HG03039 (cell line): ENCODE results near the gene RHBDF2.

Source experiments
- ATAC-seq: cut with Tn5 transposase; IDR thresholded peaks from one replicate; pipeline ENCODE4 v1.9.1; 2021; ENCODE audit warnings: mild to moderate bottlenecking, moderate library complexity; ENCODE audit not compliant: unreplicated experiment

Gene RHBDF2

DNA sequence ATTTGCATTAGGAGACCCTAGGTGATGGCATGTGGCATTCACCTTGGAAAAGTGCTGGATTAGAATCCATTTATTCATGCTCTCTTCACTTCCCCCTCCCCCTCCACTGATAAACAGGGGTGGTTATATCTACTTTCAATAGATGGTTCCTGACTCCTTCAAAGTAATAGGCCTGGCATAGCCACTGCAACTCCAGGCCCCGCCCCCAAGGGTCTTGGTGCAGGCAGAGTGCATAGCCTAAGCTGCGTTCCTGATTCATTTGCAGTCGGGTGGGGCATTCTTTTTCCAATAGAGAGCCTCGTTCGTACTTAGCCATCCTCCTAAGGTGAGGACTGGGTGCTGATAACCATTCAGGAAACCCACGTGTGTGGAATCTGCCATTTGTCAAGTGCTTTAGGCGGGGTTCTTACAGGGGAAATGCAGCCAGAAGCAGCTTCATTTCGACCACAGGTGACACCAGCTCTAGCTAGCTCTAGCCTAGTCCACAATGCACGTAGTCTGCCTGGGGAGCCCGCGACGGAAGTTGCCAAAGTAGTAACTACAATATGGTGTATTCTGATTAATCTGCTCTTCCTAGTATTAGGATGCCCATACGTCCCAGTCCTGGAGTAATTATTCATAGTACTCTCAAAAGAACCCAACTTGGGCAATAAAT lies 59.4 kb downstream of the RHBDF2 start:
- no peak for ATAC-seq

DNA sequence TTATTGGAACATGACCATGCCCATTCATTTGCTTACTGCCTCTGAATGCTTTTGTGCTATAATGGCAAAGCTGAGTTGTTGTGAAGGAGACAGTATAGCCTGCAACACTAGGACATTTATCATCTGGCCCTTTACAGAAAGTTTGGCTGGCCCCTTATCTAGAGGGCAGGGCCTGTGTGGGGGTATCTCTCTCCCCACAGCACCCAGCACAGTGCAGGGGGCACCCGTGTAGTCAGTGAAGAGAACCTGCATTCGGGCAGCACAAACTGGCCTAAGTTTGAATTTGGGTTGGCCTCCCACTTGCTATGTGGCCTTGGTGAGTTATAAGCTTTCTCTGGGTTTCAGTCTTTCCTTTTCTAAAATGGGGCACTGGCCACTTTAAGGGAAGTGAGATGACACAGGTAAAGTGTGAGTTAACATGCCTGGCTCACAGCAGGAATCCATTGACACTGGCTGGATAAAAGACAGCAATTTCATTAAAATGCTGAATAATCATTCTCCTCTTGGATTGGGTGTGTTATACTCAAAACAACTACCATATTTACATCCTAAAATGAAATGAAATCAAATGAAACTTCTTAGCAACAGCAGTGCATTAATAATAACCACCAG lies 60.4 kb downstream of the RHBDF2 start:
- ATAC-seq = no peak

DNA sequence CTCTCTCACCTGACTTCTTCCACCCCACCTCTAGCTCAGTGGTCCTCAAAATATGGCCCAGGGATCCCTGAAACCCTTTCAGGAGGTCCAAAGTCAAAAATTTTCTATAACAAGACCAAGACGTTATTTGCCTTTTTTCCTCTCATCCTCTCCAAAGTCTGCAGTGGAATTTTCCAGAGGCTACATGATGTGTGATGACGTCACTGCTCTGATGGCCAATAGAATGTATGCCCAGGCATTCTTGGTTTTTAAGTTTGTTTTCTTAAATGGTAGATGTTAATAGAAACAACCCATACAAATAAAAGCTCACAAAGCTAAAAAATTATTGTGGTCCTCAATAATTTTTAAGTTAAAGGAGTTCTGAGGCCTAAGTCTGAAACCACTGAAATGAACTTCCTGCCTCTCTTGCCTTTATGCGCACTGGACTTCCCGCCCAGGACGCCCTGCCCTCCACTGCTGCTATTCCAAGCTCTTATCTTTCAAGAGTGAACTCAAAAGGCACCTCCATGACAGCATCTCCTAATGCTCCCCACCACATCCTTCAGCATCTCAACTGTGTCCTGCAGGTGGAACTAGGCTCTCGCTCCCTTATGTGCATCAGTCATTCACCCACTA lies 61.8 kb downstream of the RHBDF2 start:
- ATAC-seq = no peak

DNA sequence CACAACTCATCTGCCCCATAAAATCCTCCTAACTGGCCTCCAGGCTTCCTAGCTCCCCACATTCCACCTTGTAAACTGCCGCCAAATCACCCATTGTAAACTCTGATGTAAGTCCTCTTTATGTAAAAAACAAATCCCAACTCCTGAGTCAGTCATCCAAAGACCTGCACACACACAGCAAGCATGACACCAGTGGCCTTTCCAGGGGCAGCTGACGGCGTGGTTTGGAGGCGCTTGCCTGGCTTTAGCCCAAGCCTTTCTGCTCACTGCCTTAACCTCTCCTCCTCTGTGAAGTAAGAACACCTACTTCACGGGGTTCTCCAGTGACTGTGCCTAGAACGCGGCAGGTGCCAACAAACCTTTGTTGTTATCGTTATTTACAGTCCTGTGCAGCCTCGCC lies 62.3 kb downstream of the RHBDF2 start:
- no peak for ATAC-seq

DNA sequence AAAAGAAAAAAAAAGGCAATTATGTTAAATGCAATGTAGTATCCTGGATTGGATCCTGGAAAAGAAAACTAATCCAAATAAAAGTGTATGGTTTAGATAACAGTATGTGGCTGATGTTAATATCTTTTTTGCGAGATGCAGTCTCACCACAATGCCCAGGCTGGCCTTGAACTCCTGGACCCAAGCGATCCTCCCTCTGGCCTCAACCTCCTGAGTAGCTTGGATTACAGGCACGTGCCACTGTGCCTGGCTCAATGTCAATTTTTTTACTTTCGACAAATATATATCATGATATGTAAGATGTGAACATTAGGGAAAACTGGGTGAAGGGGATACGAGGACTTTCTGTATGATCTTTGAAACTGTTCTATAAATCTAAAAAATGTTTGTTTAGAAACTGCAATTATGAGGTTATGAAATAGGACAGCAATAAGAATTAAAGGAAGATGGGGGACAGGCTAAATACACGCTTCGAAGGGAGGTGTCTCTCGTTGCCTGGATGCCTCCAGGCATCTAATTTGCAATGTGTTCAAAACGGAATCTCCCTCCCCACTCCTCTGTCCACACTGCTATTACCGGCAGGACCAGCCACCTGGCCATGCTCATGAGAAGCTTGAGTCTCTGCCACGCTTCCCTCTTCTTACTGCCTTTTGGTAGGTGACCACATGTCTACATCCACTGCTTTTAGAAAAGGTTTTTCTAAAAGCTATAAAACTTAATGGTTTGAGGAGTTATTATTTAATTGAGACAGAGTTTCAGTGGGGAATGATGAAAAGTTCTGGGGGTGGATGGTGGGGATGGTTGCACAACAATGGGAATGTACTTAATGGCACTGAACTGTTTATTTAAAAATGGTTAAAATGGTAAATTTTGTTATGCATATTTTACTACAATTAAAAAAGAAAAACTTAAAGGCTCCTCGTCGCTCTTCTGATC lies 63.5 kb downstream of the RHBDF2 start:
- no peak for ATAC-seq

DNA sequence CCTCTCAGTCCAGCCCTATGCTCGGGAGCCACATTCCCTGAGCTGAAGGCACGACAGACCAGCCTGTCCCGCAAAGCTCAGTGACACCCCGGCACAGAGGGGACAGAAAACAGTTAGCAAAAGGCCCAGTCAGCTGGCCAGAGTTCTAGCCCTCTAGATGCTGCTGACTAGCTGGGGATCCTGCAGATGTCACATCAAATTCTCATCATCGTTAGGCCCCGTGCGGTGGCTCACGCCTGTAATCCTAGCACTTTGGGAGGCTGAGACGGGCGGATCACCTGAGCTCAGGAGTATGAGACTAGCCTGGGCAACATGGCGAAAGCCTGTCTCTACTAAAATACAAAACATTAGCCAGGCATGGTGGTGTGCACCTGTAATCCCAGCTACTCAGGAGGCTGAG lies 65.5 kb downstream of the RHBDF2 start:
- no peak for ATAC-seq

DNA sequence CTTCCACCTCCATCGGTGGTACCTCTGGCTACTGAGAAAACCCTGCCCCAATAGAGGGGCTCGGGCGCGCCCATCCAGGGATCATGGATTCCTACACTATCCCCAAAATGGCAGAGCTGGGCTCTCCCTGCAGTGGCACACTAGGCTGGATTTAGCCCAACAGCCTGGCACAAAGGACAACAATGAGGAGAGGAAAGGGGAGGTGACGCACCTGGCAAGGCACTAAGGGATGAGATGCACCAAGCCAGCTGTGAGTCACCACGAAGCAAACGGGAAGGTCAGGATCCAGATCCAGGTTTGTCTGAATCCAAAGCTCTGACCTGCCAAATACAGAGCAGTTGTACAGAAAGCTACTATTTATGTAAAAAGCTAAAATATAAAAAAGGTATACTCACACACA lies 66.4 kb downstream of the RHBDF2 start:
- no peak for ATAC-seq

DNA sequence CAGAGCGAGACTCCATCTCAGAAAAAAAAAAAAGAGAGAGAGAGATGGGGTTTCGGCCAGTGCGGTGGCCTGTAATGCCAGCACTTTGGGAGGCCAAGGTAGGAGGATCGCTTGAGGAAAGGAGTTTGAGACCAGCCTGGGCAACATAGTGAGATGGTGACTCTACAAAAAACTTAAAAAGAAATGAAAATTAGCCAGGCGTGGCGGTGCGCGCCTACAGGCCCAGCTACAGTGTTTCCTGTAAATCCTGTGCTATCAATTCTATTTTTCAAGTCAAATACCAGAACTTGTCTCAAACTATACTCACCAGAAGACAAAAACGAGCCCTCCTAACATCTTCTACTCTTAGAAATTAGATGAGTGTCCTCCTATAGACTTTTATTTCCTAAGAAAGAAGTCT lies 67.5 kb downstream of the RHBDF2 start:
- no peak for ATAC-seq

DNA sequence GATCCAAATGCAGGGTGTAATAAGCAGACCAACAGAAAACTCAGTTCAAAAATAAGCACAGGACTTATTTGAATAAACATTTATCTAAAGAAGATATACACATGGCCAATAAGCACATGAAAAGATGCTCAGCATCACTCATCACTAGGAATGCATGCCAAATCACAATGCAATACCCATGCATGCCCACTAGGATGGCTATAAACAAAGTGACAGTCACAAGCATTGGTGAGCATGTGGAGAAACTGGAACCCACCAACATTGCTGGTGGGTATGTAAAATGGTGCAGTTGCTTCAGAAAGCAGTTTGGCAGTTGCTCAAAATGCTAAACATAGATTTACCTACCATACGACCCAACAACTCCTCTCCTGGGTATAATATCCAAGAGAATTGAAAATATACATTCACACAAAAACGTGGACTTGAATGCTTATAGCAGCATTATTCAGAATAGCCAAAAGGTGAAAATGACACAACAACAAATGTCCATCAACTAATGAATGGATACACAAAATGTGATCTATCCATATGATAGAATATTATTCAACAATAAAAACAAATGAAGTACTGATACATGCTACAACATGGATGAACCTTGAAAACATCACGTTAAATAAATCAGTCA lies 68.4 kb downstream of the RHBDF2 start:
- ATAC-seq = no peak

DNA sequence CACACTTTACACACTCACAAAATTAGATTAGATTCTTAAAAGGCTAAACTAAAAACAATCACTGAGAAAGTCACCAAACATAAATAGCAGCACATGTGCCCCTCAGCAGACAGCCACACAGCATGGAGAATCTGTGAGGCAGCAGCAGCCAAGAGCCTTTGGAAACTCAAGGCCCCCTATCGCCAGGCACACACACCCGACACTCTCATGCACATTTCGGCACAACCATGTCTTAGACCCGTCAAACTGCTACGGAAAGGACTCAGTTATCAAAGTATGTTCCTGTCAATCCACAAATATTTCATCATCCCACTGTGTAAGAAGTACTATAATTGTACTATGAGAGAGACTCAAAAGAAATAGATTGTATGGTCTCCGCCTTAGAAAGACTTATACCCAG lies 69.2 kb downstream of the RHBDF2 start:
- ATAC-seq = no peak

DNA sequence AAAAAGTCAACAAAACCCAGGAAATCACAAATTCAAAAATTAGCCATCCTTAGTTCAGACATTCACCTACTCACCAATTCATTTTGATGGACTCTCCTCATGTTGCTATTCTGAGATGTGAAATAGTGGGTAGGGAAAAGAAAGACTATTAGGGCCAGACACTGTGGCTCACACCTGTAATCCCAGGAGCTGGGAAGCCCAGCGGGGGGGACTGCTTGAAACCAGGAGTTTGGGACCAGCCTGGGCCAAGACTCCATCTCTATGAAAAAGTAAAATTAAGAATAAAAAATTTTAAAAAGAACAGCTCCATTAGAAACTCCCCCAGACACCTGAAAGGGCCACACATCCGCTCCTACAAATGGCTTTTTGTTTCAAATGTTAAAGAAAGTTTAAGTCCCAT lies 69.7 kb downstream of the RHBDF2 start:
- no peak for ATAC-seq

DNA sequence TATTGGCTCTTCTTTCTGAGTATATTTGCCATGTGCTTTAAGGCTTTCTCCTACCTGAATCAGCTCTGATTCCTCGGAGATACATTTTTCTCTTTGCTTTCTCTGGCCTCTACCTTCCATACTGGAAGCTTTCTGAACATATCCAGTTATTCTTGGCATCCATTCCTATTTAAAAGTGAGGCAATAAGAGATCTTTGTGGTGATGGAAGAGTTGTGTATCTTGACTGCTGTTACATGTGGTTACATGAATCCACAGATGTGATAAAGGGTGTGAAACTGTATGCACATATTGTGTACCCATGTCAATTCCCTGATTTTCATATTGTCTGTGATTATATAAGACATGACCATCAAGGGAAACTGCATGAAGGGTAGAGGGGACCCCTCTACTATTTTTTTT lies 72.7 kb downstream of the RHBDF2 start:
- ATAC-seq = no peak

DNA sequence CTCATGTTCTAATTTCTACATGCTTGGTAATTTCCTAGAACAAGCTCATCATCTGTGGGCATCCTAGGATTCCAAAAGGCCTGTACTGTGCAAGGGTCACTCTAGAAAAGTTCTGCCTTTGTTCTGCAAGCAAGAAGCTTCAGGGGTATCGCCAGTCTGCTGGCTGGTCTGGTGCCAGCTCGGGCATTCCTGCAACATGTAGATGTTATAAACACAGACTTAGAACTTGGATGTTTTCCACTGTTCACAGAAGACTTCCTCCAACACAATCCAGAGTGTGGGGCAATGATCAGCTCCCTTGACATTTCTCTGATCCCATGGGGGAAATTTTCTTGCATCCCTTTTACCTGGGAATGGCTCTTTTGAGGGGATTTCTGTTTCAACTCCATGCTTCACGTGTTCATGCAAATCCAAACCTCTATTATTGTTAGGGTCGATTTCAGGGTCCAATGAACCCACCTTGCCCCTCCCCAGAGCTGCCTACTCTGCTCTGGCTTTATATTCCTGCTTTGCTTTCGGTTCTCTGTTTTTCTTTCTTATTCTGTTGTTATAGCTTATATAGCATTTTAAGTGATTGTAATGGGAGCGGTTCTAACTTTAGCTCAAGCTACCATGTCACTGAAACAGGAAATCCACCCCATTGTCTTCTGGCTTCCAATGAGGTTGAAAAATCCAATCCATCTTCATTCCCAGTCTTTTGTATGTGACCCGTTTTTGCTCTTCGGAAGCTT lies 73.6 kb downstream of the RHBDF2 start:
- ATAC-seq = no peak

DNA sequence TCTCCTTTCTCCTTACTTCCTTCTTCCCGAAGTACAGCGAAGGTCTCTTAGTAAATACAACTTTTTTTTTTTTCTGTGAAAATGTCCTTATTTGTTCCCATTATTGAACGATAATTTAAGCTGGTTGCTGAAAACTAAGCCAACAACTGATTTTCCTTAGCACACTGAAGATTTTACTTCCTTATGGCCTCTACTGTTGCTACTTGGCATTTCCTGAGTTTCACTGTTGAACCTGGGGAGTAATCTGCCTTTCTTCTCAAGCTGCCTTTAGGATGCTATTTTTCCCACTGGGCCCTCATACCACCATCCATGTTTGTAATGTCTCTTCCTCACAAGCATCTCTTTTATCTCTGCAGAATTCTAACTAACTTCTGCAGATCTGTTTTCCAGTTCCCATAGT lies 74.4 kb downstream of the RHBDF2 start:
- no peak for ATAC-seq

DNA sequence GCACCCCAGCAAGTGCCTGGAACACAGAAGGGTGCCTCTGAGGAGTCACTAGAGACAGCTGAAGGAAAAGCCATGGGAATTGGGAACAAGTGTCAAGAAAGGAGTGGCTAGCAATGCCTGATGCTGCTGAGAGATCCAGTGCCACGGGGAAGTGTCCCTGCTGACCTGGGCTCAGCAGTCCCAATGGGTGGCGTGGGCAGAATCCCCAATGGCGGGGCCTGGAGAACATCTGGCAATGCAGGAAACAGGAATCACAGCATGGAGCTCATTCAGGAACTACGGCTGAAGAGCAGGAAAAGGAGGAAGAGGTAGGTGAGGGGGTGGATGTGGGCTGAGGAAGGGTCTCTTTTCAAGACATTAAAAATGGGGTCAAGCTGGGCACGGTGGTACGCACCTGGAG lies 78.4 kb downstream of the RHBDF2 start:
- ATAC-seq = no peak

DNA sequence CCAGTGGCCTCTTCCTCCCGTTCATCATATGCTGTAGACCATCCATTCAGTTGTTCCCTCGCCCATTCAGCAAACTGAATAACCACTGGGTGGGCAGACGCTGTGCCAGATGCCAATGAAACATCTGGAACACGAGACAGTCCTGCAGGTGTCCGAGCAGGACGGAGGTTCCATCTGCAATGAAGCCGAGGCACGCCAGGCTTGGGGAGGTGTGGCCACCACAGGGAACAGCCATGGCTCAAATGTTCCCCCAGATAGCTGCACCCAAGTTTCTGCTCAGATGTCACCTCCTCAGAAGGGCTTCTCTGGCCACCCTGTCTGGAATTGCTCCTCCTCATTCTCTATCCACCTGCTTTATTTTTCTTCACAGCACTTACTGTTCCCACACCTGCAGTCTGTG lies 78.8 kb downstream of the RHBDF2 start:
- no peak for ATAC-seq

DNA sequence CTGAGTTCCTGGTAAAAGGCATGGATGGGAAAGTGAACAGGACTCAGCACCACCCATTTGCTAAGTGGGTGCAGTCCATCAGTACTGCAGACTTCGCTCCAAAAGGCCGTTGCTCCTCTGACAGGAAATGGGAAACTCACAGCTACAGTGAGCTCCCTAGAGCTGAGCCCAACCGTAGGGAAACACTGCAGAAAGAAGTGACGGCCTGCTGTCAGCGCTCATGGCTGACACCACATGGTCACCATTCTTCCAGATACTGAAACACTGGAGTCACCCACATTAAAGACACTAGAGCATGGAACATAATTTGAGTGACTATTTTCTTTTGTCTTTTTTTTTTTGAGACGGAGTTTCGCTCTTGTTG lies 80.2 kb downstream of the RHBDF2 start:
- ATAC-seq = no peak
